ENCODE data around the gene PRDM16. TPM values are rescaled to one million over a fixed set of nuclear protein-coding genes. Genes with fewer than 3 reads are reported as not detected.
A peak's percentile ranks its signal among the peaks of the same experiment; 100 is the strongest.

PRDM16 gene
- total RNA-seq, 1 experiment from 2014 or later, result 0.95 TPM

- no peaks in the 10 kb centered on the region for H3K9me3 ChIP-seq
- no peaks in the 10 kb centered on the region for H3K27me3 ChIP-seq
- no peak overlapping the region for H3K4me3 ChIP-seq
- H3K36me3 ChIP-seq, result no peaks in the 10 kb centered on the region
- no peak for DNase-seq
Measured at GRCh38 chr1:3271866-3272265, 202.9 kb downstream of the PRDM16 start.

GRCh38 chr1:3272321-3273045 lies 203.5 kb downstream of the PRDM16 start:
- Histone ChIP-seq H3K9me3 (no peaks in the 10 kb centered on the region), H3K36me3 (no peaks in the 10 kb centered on the region)

GRCh38 chr1:3273447-3273846 lies 204.4 kb downstream of the PRDM16 start:
- H3K36me3 ChIP-seq, result no peaks in the 10 kb centered on the region
- H3K4me3 ChIP-seq, result no peak overlapping the region
- DNase-seq, result no peak
- H3K27me3 ChIP-seq, result no peaks in the 10 kb centered on the region
- H3K9me3 ChIP-seq, result no peaks in the 10 kb centered on the region

More at GRCh38 chr1:3272321-3273045, 203.5 kb downstream of the PRDM16 start:
- DNase-seq, result no peak
- Histone ChIP-seq H3K4me3 (no peak overlapping the region), H3K27me3 (no peaks in the 10 kb centered on the region)

DNA sequence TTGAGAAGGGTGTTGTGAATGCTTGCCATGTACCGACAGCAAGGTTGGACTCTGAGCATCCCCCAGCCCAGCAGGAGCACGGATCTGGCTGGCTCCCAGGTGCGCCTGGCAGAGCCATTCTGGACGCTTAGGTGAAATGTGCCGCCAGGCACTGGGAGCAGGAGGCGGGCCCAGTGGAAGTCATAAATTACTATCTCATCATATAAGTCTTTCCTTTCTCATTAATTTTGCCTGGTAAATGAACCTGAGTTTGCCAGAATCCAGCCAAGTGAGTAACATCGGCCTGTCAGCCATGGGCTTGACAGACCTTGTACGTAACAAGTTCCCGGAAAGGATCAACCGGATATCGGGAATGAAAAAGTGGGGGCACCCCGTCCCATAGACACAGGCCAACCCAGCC lies 206.0 kb downstream of the PRDM16 start:
- Histone ChIP-seq H3K27me3 (no peaks in the 10 kb centered on the region), H3K36me3 (no peaks in the 10 kb centered on the region), H3K9me3 (no peaks in the 10 kb centered on the region), H3K4me3 (no peak overlapping the region)
- DNase-seq, result no peak

DNA sequence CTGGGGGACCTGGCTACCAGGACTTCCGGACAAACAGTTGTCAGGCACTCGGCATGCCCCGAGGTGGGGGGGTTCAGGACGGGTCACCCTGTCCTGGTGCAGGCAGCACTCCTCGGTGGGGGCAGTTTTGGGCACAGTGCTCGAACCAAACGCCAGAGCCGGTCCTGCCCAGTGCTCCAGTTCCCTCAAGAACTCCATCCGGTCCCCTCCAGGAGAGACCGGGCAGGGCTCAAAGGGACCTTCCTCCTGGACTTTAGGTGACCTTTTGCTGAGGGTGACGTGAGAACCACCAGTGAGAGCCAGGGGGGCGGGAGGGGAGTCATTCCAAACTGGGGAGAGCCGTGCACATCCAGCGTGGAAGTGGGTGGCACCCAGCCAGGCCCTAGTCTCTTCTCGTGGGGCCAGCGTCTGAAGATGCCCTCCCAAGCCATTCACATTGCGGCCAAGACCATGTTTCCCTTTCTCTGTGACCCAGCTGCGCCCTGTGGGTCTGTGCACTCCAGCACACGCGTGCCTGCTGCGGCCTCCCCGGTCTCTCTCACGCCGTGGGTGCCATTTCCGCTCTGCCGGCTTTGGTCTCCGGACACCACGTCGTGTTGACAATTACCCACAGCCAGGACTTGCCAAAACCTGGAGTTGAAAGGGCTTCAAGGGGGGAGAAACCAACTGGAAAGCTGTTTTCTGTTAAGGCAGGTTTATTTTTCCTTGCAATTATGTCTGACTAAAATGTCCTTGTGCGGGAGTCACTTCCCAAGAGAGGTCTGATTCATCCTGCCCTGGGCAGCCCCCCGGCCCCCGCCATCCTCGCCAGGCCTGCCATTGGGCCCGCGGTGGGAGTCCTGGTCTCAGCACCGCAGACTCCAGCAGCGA lies 206.7 kb downstream of the PRDM16 start:
- no peak overlapping the region for H3K4me3 ChIP-seq
- no peaks in the 10 kb centered on the region for H3K9me3 ChIP-seq
- H3K36me3 ChIP-seq, result no peaks in the 10 kb centered on the region
- no peaks in the 10 kb centered on the region for H3K27me3 ChIP-seq
- DNase-seq, result peak; percentile 26

- DNase-seq, result no peak
- Histone ChIP-seq H3K9me3 (no peaks in the 10 kb centered on the region), H3K27me3 (no peaks in the 10 kb centered on the region), H3K4me3 (no peak overlapping the region), H3K36me3 (no peaks in the 10 kb centered on the region)
Measured at GRCh38 chr1:3276341-3276800, 207.4 kb downstream of the PRDM16 start.

DNA sequence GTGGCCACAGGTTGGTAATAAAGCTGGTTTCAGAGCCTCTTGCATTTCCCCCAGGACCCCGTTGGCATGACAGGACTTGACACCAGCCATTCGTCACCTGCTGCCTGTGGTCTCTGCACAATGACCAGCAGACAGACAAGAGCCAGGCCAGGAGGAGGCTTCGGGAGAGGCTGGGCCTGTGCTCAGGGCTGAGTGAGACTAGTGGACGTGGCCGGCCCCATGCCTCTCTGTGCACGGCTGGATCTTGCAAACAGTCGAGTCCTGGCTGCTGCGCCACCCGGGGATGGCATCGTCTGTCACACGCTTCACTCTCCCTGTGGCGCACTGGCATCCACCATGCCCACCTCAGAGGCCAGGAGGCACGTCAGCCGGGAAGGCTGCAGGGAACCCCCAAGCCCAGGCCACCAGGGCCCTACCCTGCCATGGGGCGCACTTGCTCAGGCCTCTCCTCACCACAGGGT lies 208.0 kb downstream of the PRDM16 start:
- no peaks in the 10 kb centered on the region for H3K27me3 ChIP-seq
- no peak overlapping the region for H3K4me3 ChIP-seq
- H3K9me3 ChIP-seq, result no peaks in the 10 kb centered on the region
- no peaks in the 10 kb centered on the region for H3K36me3 ChIP-seq
- DNase-seq, result no peak

GRCh38 chr1:3277623-3278022 lies 208.6 kb downstream of the PRDM16 start:
- Histone ChIP-seq H3K9me3 (no peaks in the 10 kb centered on the region), H3K4me3 (no peak overlapping the region), H3K27me3 (no peaks in the 10 kb centered on the region), H3K36me3 (no peaks in the 10 kb centered on the region)
- no peak for DNase-seq

GRCh38 chr1:3278416-3279181 lies 209.6 kb downstream of the PRDM16 start:
- H3K9me3 ChIP-seq, result no peaks in the 10 kb centered on the region
- no peak for DNase-seq
- H3K36me3 ChIP-seq, result no peaks in the 10 kb centered on the region
- H3K27me3 ChIP-seq, result no peaks in the 10 kb centered on the region
- H3K4me3 ChIP-seq, result no peak overlapping the region

DNA sequence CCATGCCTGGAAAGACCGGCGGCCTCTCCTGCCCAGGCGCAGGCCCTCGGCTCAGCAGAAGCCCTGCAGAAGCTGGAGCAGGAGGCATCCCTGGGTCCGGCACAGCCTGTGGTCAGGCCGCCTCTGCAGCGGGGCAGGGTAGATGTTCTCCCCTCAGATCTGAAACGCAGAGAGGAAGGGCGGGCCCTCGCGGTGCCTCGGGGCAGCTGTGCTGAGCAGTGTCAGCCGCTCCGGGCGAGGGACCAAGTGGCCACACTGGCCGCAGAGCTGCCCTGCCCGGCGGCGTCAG lies 210.1 kb downstream of the PRDM16 start:
- DNase-seq, result no peak
- Histone ChIP-seq H3K9me3 (no peaks in the 10 kb centered on the region), H3K36me3 (no peaks in the 10 kb centered on the region), H3K4me3 (no peak overlapping the region), H3K27me3 (no peaks in the 10 kb centered on the region)

DNA sequence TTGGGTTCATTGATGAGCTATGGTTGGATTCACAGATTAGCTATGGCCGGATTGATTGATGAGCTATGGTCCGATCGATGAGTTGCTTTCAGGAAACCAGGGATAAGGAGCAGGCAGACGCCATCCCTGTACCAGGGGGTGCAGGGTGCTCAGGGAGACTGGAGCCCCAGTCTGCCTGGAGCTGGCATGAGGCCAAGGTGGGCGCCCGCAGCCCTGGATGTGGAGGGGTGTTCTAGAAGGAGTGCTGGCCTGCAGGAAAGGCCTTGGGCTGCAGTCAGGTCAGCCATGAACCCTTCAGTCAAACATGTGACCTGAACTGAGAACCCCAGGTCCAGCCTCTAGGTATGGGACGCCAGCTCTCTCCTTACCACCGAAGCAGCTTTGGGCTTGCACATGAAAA lies 212.7 kb downstream of the PRDM16 start:
- Histone ChIP-seq H3K27me3 (no peaks in the 10 kb centered on the region), H3K4me3 (no peak overlapping the region), H3K36me3 (no peaks in the 10 kb centered on the region), H3K9me3 (no peaks in the 10 kb centered on the region)
- no peak for DNase-seq

DNA sequence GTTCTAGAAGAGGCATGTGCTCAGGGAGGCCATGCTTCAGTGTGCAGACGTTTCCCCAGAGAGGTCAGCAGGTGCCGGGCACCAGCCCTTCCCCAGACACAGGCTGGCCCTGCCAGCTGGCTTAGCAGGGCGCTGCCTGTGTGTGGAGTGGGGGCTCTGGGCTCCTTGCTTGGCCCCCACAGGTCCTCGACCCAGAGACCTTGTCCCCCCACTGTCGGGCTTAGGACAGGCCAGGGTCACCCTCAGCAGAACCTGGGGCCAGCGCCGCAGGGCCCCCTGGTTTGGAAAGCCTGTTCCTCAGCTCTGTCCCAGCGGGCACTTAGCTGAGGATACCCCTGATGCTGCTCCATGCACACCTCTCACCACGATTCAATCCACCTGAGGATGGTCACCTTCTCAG lies 213.2 kb downstream of the PRDM16 start:
- Histone ChIP-seq H3K36me3 (no peaks in the 10 kb centered on the region), H3K4me3 (no peak overlapping the region), H3K9me3 (no peaks in the 10 kb centered on the region), H3K27me3 (no peaks in the 10 kb centered on the region)
- DNase-seq, result no peak

- H3K9me3 ChIP-seq, result no peaks in the 10 kb centered on the region
- H3K36me3 ChIP-seq, result no peaks in the 10 kb centered on the region
- no peak overlapping the region for H3K4me3 ChIP-seq
- DNase-seq, result no peak
- no peaks in the 10 kb centered on the region for H3K27me3 ChIP-seq
Measured at GRCh38 chr1:3282656-3283430, 213.8 kb downstream of the PRDM16 start.

DNA sequence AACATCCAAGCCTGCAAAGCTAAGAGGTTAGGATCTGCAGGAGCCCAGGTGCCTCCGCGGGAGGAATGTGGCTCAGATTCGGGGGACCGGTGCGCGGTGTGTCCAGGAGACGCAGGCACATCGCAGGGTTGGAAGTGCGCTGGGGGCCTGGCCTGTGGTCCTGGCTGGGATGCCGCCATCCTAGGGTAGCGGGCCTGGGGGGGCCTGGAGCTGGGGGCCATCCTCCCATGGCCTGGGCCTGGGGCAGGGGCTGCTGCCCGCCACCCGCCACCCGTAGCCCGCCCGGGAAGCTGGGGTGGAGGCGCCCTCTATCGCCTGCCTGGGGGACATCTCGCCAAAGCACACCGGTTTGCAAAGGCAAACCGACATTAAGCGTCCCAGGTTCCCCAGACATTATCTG lies 214.8 kb downstream of the PRDM16 start:
- peak; percentile 18 for DNase-seq
- Histone ChIP-seq H3K27me3 (no peaks in the 10 kb centered on the region), H3K9me3 (no peaks in the 10 kb centered on the region), H3K36me3 (no peaks in the 10 kb centered on the region), H3K4me3 (no peak overlapping the region)

DNA sequence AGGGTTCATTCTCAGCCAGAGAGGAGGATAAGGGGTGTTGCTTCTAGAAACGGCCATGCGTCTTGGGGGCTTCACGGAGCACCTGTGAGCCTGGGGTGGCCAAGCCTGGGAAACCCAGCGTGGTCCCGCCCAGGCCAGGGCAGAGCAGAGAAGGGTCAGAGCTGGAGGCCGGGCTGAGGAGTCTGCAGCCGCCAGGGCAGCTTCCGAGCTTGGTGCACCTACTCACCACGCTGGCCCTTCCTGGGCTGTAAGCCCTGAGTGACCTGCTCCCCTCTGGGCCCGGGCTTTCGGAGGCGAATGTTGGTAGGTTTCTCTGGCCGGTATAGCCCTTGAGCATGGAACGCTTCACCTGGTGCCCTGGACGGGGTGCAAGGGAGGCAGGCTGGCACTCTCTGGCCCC lies 215.7 kb downstream of the PRDM16 start:
- H3K27me3 ChIP-seq, result no peaks in the 10 kb centered on the region
- H3K9me3 ChIP-seq, result no peaks in the 10 kb centered on the region
- no peak for DNase-seq
- no peak overlapping the region for H3K4me3 ChIP-seq
- no peaks in the 10 kb centered on the region for H3K36me3 ChIP-seq

GRCh38 chr1:3285106-3285740 lies 216.2 kb downstream of the PRDM16 start:
- DNase-seq, result no peak
- no peak overlapping the region for H3K4me3 ChIP-seq
- H3K36me3 ChIP-seq, result no peaks in the 10 kb centered on the region
- no peaks in the 10 kb centered on the region for H3K9me3 ChIP-seq
- H3K27me3 ChIP-seq, result no peaks in the 10 kb centered on the region

Data from MG63 (cell line).